ENCODE data around the gene DRG2.

GRCh38 chr17:18100616-18101015 lies 12.9 kb downstream of the DRG2 start:
- TF ChIP-seq CTCF (conservative IDR thresholded peaks at IDR 0.05; ENCODE audit: low read depth, low read length) (no peak), EZH2 (IDR thresholded peaks at IDR 0.05; ENCODE audit: borderline replicate concordance, low read depth, low read length, poor library complexity, severe bottlenecking) (no peak)

Data from A673 (cell line).